Epithelial cell of esophagus (primary cell): ENCODE results near the gene CRYBA4.

Experiments
- DNase-seq: peaks from one replicate; pipeline ENCODE4 v3.0.0; 2010; ENCODE audit warnings: low read depth
- H3K4me3 ChIP-seq: 2 replicates; pipeline ENCODE4 v1.5.1; 2011; ENCODE audit warnings: mild to moderate bottlenecking, low read length, control low read depth
- TF ChIP-seq, protein P1 (sequence below): IDR thresholded peaks from 2 replicates; pipeline ENCODE4 v1.5.1; 2011; ENCODE audit warnings: low read depth, mild to moderate bottlenecking, low read length, control low read depth, inconsistent platforms; ENCODE audit not compliant: insufficient read depth; ENCODE audit errors: missing control alignments

The CRYBA4 gene

DNA sequence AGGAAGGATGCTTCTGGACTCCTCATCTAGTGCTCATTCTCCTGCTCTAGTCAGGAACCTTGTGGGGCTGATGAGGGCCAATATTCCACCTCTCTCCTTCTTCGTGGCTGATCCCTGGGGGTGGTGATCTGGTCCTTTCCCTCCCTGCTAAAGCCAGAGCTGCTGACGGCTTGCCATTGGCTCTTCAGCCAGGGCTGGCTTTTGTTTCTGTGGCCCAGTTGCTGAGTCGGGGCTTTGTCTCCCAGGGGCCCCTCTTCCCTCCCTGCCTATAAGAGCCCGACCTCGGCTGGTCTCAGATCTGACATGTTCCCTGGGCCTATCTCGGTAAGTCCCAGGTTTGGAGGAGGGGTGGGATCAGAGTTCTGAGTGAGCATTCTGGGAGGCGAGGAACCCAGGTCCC is at the start of gene CRYBA4:
CRYBA4 (plus strand) TSS at position 301 of the 400 bp plus-strand sequence. CDS start 634 bp downstream, outside the sequence.
- no peak within 1 kb of the TSS for H3K4me3 ChIP-seq
- TF ChIP-seq, protein P1, sequence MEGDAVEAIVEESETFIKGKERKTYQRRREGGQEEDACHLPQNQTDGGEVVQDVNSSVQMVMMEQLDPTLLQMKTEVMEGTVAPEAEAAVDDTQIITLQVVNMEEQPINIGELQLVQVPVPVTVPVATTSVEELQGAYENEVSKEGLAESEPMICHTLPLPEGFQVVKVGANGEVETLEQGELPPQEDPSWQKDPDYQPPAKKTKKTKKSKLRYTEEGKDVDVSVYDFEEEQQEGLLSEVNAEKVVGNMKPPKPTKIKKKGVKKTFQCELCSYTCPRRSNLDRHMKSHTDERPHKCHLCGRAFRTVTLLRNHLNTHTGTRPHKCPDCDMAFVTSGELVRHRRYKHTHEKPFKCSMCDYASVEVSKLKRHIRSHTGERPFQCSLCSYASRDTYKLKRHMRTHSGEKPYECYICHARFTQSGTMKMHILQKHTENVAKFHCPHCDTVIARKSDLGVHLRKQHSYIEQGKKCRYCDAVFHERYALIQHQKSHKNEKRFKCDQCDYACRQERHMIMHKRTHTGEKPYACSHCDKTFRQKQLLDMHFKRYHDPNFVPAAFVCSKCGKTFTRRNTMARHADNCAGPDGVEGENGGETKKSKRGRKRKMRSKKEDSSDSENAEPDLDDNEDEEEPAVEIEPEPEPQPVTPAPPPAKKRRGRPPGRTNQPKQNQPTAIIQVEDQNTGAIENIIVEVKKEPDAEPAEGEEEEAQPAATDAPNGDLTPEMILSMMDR = no peak
- no peak for DNase-seq

DNA sequence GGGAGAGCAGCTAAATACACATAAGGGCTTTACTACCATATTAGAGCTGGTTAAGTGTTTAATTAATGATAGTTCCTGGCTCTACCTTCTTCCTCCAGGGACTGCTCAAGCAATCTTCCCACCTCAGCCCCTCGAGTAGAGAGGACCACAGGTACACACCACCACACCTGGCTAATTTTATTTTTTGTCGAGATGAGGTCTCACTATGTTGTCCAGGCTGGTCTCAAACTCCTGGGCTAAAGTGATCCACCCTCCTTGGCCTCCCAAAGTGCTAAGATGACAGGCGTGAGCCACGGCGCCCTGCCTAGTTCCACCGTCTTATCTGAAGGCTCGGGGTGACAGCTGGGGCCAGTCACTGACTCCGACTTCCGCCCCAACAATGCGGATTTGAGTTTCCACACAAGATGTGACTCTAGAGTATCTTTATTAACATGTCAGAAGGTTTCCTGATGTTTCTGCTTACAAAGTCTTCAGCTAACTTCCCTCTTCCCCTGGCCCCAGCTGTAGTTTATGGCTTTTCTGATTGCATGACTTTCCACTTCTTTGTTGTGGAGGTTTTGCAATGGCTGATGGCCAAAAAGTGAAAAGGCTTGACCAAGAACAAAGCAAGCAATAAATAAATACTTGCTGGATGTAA is 48.6 kb upstream of the CRYBA4 start:
- no peak for DNase-seq
- TF ChIP-seq, protein P1 = no peak
- H3K4me3 ChIP-seq = no peak overlapping the region

DNA sequence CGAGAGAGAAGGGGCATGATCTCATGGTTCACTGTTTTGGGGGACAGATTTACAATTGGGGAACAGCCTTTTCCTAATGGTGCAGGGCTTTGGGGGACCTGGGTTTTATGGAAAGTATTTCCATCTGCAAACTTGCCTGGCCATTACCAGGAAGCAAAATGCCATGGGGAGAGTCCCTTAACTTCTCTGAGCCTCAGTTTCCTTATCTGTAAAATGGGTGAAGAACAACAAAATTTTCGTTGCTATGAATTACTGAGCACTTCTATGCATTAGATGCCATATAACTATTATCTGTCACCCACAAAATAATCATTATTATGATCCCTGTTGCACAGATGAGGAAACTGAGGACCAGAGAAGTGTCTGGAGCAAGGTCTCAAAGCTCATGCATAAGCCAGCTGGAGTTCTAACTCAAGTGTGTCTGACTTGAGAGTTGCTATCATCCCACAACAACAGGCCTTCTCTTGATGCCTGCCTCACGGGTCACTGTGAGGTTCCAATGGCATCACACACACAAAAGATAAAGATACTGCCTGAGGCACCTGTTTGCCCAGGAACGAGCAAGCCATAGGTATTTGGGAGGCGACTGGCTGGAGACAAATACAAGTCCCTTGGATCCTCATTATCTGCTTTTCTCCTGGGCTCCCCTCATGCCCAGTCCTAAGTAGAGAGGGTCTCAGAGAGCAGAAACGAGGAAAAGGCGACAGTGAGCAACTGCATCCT is 47.6 kb upstream of the CRYBA4 start:
- no peak overlapping the region for H3K4me3 ChIP-seq
- TF ChIP-seq, protein P1 = no peak
- no peak for DNase-seq

DNA sequence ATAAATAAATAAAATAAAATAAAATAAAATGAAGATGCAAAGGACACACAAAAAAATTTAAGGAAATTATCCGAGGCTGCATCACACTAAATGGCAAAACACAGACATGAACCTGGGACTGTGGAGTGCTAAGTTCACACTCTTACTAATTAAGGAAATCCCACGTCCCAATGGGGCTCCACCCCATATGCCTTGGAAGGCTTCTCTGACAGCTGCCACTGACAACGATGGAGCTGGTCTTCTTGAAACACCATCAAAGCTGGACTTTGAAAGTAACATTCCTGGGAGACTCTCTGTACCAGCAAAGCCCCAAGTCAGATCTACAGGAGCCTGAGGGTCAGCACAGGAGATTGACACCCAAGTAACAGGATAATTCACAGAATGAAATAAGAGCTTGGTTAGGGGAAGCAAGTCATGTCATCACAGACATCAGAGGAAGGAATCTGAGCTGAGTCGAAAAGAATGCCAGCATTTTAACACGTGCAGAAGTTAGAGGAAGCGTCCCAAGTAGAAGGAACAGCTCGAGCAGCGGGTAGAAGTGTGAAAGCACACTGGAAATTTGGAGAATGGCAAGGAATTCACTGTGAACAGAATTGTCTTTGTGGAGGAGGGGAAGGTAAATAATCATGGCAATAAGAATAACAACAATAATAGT is 45.6 kb upstream of the CRYBA4 start:
- H3K4me3 ChIP-seq = no peak overlapping the region
- TF ChIP-seq, protein P1 = no peak
- DNase-seq = no peak

DNA sequence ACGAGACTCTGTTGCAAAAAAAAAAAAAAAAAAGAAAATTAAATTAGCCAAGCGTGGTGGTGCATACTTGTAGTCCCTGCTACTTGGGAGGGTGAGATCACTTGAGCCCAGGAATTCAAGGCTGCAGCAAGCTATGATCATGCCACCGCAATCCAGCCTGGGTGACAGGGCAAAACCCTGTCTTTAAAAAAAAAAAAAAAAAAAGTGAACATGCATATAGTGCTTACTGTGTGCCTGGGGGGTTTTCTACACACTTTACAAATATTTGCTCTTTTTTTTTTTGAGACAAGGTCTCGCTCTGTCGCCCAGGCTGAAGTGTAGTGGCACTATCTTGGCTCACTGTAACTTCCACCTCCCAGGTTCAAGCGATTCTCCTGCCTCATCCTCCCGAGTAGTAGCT is 44.7 kb upstream of the CRYBA4 start:
- DNase-seq = no peak
- TF ChIP-seq, protein P1 = no peak
- H3K4me3 ChIP-seq = no peak overlapping the region

DNA sequence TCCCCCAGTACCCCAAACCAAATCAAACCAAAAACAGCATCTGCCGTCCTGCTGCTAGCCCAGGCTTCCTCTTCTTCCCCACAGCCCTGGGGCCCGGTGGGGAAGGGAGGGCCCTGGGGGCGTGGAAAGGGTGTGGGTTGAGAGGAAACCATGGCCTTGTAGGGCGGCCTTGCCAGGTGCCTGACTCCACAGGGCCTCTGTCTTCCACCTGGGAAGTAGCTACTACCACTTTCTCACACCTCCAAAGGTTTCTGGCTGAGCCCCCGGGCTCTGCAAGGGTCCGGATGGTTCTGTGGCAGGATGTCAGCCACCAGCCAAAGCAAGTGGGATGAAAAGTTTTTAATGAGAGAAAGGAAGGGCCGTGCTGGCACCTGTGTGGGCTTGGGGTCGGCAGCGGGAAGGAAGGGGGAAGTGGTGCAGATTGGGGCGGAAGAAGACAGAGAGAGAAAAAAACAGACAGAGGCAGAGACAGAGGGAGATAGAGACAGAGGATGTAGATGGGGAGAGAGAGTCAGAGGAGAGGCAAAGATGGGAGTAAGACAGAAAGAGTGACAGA is 42.4 kb upstream of the CRYBA4 start:
- TF ChIP-seq, protein P1 = no peak
- no peak overlapping the region for H3K4me3 ChIP-seq
- DNase-seq = no peak
